Adipose tissue (tissue), 3 donors: ENCODE measurements around the gene NCAM1. TPM values are rescaled to one million over a fixed set of nuclear protein-coding genes. Genes with fewer than 3 reads are reported as not detected.
"Not testable (repeated sequence)": the region's sequence is repeated elsewhere in the genome, so short reads cannot be mapped to it uniquely, and the experiment has no call there.

Experiments
- H3K27ac ChIP-seq: one replicate; pipeline ENCODE4 v1.5.1; 2013; ENCODE audit warnings: low read depth, low read length
- WGBS, 3 donors: extraction: QIAGEN DNeasy Blood & Tissue Kit; methylation state at CpG; one replicate each; pipeline ENCODE4 v1.1.7; 2013; 5-methylcytosine and 5-hydroxymethylcytosine counted together
- polyA plus RNA-seq, 3 donors: library from polyadenylated mRNA; stranded (reverse); fragments of 200-250 nt; gene quantifications; one replicate each; pipeline ENCODE4 v1.2.3, GENCODE V29; 2013
- donor health status: healthy with polysubstance abuse.
- donor health status: Bipolar disorder and iron deficiency.
- donor health status: healthy.

NCAM1 gene
- polyA plus RNA-seq, 3 donors, result 1.4 to 2.7 (median 2.3) TPM

DNA sequence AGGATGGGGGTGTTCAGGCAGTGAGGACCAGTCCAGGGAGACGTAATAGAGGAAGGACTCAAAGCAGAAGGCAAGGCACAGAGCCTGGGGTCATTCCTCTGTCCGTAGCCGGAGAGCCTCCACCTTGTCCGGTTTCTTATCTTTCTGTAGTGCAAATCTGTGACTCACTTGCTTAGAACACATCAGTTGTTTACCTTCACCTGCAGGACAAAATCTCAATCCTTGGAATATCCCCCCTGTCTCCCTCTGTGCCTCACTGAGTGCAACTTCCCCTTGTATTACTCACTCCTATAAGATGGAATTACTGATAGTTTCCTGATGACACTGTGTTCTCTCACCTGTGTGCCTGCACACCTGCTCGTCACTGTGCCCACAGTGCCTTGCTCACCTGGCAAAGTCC, 332.7 kb downstream of the NCAM1 start:
- 58 to 83% (median 69%) methylated on average over 5 of the region's 5 CpGs for WGBS, 3 donors

DNA sequence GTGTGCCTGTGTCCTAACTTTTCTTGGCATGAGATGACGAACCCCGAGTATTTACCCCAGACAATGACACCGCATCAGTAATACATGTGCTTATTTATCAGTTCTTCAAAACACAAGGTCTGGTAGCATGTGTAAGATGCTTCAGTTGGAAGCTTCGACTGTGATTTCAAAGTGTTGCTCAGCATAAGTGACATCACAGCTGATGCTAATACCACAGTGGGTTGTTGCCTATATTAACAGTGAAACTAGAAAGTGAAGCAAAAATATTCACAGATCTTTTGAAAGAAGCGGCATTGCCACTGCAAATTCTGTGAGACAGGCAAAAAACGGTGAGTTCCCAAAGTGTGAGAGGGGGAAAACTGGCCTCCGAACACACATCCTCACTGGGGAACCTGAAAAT, 334.8 kb downstream of the NCAM1 start:
- 74 to 83% (median 77%) methylated on average over 7 of the region's 7 CpGs for WGBS, 3 donors
- H3K27ac ChIP-seq, result no peak overlapping the region

More for the DNA sequence above, 332.7 kb downstream of the NCAM1 start:
- no peak overlapping the region for H3K27ac ChIP-seq

- no peak overlapping the region for H3K27ac ChIP-seq
- WGBS, 3 donors, result 73 to 85% (median 80%) methylated on average over 2 of the region's 2 CpGs
Measured at GRCh38 chr11:113296447-113297205, 335.4 kb downstream of the NCAM1 start.

- WGBS, 3 donors, result 83 to 92% (median 88%) methylated on average over 3 of the region's 3 CpGs
- H3K27ac ChIP-seq, result not testable (repeated sequence)
Measured at GRCh38 chr11:113298496-113298895, 337.3 kb downstream of the NCAM1 start.

GRCh38 chr11:113304916-113305315, 343.7 kb downstream of the NCAM1 start:
- no peak overlapping the region for H3K27ac ChIP-seq

DNA sequence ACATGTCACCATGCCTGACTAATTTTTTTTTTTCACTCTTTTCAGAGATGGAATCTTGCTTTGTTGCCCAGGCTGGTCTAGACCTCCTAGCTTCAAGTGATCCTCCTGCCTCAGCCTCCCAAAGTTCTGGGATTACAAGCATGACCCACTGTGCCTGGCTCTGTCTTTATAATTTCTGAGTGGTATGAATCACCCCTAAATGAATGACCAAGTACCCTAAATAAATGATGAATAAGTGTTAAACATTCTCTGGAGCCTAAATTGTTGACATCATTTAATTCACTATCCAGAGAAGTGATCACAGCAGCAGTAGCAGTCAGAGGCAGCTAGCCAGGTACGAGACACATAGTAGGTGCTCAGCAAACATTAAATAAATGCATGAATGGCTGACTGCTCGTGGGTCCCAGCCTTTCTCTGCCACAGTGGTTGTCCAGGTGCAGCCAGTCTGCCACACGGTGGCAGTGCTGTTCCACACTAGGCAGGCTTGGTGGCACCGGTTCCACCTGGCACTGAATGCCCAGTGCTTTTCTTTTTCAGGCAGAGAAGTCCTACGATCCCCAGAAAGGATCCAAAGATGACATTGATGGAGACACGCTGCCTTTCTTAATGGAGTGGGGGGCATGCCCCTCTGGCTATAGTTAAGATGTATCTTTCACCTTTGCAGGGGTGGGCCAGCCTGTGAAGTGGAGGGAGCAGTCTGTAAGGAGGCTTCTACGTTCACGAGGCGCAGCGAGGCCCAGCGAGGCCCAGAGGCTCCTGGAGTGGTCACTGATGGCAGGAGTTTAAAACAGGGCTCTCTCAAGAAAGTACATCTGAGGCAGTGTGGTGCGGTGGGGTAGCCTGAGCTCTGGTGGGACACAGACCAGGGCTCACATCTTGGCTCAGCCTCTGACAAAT, 344.5 kb downstream of the NCAM1 start:
- WGBS, 3 donors, result 41 to 43% (median 41%) methylated on average over 12 of the region's 12 CpGs
- no peak overlapping the region for H3K27ac ChIP-seq

DNA sequence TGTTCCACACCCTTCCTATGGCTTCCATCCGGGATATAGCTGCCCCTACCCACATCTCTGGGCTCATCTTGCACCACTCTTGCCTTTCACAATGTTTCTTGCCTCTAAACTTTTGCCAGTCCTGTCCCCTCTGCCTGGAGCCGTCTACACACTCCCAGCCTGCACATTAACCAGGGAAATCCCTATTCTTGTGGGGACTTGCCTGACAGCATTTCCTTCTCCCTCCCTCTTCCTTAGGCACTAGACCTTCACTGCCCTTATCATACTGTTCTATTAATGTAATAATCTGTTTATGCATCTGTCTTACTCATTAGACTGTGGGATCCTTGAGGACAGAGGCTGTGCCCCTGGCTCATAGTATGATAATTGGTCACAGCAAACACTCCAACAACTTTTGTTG, 347.4 kb downstream of the NCAM1 start:
- 48 to 66% (median 61%) methylated on average over 2 of the region's 2 CpGs for WGBS, 3 donors
- H3K27ac ChIP-seq, result no peak overlapping the region

GRCh38 chr11:113311536-113311935, 350.3 kb downstream of the NCAM1 start:
- WGBS, 3 donors, result 91 to 97% (median 96%) methylated on average over 1 of the region's 1 CpG
- no peak overlapping the region for H3K27ac ChIP-seq

- no peak overlapping the region for H3K27ac ChIP-seq
- WGBS, 3 donors, result 93 to 94% (median 94%) methylated on average over 3 of the region's 3 CpGs
Measured at GRCh38 chr11:113313601-113314000, 352.4 kb downstream of the NCAM1 start.

GRCh38 chr11:113314065-113314388, 352.8 kb downstream of the NCAM1 start:
- WGBS, 3 donors, result 3 to 6% (median 3%) methylated on average over 9 of the region's 9 CpGs
- no peak overlapping the region for H3K27ac ChIP-seq

DNA sequence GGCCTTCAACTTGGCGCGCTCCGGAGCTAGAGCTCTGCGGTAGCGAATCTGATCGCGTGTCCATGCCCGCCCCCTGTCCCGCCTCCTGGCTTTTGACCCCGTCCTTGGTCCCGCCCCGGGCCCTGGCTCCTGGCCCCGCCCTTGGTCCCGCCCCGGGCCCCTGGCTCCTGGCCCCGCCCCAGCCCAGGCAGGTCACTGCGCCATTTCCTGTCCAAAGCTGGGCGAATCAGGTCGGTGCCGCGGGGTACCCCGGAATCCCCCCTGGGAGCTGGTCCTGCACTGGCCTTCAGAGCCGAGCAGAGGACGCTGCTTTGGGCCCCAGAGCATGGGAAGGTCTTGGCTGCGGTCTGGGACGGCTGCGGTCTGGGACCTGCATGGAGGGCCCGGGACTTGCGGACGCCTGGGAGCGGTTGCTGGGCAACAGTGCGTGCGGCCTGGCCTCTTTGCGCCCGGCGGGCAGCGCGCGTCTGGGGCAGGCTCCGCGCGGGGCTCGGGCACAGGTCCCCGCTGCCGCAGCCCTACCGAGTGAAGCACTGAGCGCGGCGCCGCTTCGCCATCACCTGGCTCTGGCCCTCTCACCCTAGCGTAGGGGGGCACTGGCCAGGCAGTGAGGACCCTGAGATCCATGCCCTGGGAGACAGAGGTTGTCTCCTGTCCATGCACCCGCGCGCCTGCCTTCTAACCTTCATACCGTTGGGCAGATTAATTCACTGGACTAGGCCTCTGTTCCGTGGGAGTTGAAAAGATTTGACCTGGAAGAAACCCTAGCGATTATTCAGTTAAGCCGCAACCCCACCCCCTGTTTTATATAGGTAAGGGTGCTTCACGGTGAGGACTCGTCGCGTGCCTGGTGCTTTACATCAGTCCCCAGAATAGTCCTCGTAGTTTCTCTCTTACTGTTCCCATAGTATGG, 353.4 kb downstream of the NCAM1 start, which contains the start of gene TTC12:
Gene TTC12 (plus strand): TSS at position 195 of the 913 bp plus-strand sequence. CDS start 1,675 bp downstream, outside the sequence.
- 6 to 8% (median 8%) methylated on average over 48 to 64 of the region's 64 CpGs for WGBS, 3 donors
- H3K27ac ChIP-seq, result no peak within 1 kb of the TSS

DNA sequence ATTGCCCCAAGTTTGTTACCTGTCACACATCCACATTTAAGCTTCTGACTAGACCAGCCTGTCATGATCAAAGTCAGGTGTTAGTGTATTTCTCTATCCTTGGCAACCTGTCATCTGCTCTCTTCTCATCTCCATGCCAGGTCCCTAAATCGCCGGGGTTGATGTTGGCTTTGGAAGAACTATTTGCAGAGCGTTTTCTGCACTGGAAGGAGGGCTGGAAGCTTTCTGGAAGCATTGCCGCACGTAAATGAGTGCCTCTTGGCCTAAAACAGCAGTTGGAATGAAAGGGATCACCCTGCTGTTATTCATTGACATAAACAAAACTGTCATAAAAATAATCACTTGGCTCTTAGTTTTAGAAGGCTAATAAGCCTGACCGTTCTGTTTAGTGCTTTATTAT, 354.6 kb downstream of the NCAM1 start:
- 58 to 65% (median 59%) methylated on average over 6 of the region's 6 CpGs for WGBS, 3 donors
- H3K27ac ChIP-seq, result no peak overlapping the region

DNA sequence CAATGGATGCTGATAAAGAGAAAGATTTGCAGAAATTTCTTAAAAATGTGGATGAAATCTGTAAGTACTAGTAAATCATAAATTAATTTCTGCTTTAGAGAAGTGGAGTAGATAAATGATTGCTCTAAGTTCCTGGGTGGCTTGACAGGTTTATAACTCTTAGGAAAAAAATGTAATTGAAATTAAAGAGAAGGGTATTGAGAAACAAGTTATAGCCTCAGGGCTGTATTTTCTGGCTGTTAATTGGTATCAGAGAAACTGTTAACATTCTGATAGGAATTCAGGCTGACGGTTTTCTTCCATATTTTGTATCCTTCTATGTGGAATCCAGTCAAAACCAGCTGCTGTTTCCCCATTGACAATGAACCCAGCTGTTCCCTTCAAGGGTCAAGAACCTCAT, 355.0 kb downstream of the NCAM1 start:
- WGBS, 3 donors, result 75 to 90% (median 80%) methylated on average over 1 of the region's 1 CpG
- H3K27ac ChIP-seq, result no peak overlapping the region

DNA sequence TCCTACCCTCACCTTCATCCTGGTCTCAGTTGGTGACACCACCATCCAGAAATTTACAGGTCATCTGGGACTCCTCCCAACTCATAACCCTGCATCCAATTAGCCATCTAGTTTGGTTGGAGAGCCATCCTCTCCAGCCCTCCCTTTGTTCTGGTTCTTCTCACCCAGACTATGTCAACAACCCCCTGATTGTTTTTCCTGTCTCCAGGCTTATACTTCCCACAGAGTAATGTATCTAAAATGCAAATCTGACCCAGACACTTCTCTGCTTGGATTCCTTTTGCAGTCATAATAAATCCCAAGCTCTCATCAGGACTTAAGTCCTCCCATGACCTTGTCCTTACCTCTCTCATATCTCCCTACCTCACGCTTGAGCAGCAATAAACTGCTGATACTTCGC, 356.1 kb downstream of the NCAM1 start:
- no peak overlapping the region for H3K27ac ChIP-seq
- whole genome bisulfite sequencing, 3 donors, result 86 to 100% (median 98%) methylated on average over 2 of the region's 2 CpGs

DNA sequence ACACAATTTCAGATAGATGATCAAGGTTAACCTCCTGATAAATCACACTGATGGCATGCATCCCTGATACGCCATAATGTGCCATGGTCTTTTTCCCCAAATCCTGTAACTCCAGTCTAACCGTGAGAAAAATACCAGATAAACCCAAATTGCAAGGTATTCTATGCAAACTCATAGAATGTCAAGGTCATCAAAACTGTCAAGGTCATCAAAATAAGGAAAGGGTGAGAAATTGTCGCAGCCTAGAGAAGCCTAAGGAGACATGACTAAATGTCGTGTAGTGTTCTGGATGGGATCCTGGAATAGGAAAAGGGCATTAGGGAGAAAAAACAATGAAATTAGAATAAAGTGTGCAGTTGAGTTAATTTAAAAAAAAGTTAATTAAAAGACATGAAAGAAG, 357.9 kb downstream of the NCAM1 start:
- 91 to 95% (median 95%) methylated on average over 4 of the region's 4 CpGs for WGBS, 3 donors

DNA sequence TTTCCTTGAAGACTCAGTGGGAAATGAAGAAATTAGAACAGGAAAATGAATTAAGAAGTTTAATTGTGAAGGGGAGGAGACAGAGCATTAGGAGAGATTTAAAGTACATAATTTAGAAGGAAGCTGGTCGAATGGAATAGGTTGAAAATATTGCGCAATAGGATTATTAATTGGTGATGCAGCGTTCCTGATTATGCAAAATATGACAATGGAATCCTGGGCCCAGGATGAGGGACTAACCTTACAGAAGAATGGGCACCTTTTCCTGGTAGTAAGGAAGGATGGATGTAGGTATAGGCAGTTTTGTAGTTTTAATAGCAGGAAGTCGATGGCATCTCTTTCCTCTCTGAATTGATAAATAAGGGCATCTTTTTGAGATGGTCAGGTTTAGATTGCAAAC, 360.9 kb downstream of the NCAM1 start:
- 49 to 65% (median 55%) methylated on average over 4 of the region's 4 CpGs for WGBS, 3 donors
- H3K27ac ChIP-seq, result no peak overlapping the region

More for the DNA sequence above, 357.9 kb downstream of the NCAM1 start:
- H3K27ac ChIP-seq, result no peak overlapping the region

DNA sequence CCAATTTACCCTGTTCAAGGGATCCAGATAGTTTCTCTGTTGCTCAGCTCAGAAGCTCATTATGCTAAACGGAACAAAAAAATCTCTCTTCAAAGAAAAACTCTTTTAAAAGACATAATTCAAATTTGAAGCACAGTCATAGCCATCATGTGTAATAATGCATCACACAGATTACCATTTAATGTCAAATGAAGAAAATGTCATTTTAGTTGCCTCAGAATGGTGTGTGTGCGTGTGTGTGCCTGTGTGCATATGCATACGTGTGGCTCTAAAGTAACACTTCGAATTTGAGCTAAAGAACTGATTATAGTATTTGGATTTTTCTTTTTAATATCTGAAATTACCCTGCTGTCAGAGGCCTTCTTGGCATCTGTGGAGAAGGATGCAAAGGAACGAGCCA, 363.0 kb downstream of the NCAM1 start:
- WGBS, 3 donors, result 94 to 95% (median 94%) methylated on average over 5 of the region's 5 CpGs
- H3K27ac ChIP-seq, result no peak overlapping the region
